Raji (cell line): ENCODE results near the gene CHN1.

Experiments
- POLR2A ChIP-seq: IDR thresholded peaks from 2 replicates; pipeline ENCODE4 v1.6.1; 2011; ENCODE audit warnings: low read depth, low read length, control low read depth; ENCODE audit not compliant: insufficient read depth

The CHN1 gene

GRCh38 chr2:175003875-175004729 is 1.1 kb downstream of the CHN1 start:
- no peak for TF ChIP-seq POLR2A

GRCh38 chr2:175002547-175003274 is 2.5 kb downstream of the CHN1 start:
- no peak for TF ChIP-seq POLR2A

GRCh38 chr2:175001566-175001965 is 3.6 kb downstream of the CHN1 start:
- no peak for TF ChIP-seq POLR2A

- TF ChIP-seq POLR2A: no peak
These were observed 8.1 kb downstream of the CHN1 start for GRCh38 chr2:174997110-174997509.

GRCh38 chr2:174996622-174997021 is 8.6 kb downstream of the CHN1 start:
- no peak for TF ChIP-seq POLR2A

GRCh38 chr2:174994381-174994780 is 10.8 kb downstream of the CHN1 start:
- no peak for TF ChIP-seq POLR2A

- no peak for TF ChIP-seq POLR2A
These were observed 12.3 kb downstream of the CHN1 start for GRCh38 chr2:174992886-174993285.

GRCh38 chr2:174985614-174986013 is 19.6 kb downstream of the CHN1 start:
- no peak for TF ChIP-seq POLR2A

- no peak for TF ChIP-seq POLR2A
These were observed 20.6 kb downstream of the CHN1 start for GRCh38 chr2:174984561-174984960.

- TF ChIP-seq POLR2A: no peak
These were observed 23.9 kb downstream of the CHN1 start for GRCh38 chr2:174981331-174981730.

GRCh38 chr2:174979996-174980395 is 25.2 kb downstream of the CHN1 start:
- TF ChIP-seq POLR2A: no peak

- no peak for TF ChIP-seq POLR2A
These were observed 27.8 kb downstream of the CHN1 start for GRCh38 chr2:174977364-174977763.

- TF ChIP-seq POLR2A: no peak
These were observed 31.1 kb downstream of the CHN1 start for GRCh38 chr2:174974131-174974530.

GRCh38 chr2:174972924-174973323 is 32.3 kb downstream of the CHN1 start:
- TF ChIP-seq POLR2A: no peak

GRCh38 chr2:174971868-174972781 is 33.1 kb downstream of the CHN1 start:
- TF ChIP-seq POLR2A: no peak
